Gastrocnemius medialis (tissue), 4 donors: ENCODE results near the gene PTGDS. TPM values are rescaled to one million over a fixed set of nuclear protein-coding genes. Genes with fewer than 3 reads are reported as not detected.

Experiments used
- ATAC-seq, 2 donors: fragments of 150-250 bp; one replicate each; pipeline ENCODE4 v1.9.1; 2016
- DNase-seq, 2 donors: peaks; one replicate each; pipeline ENCODE4 v3.0.0-alpha.2; 2019
- H3K27ac ChIP-seq, 4 donors: fragments of 200-600 bp; sonication (generic); 1 replicate in 1 of 4; 2 replicates in 3 of 4; pipeline ENCODE4 v1.5.1; 2016 to 2018; ENCODE audit warnings: mild to moderate bottlenecking in 2 of 4, moderate library complexity in 1 of 4
- H3K27me3 ChIP-seq, 3 donors: fragments of 200-600 bp; sonication (generic) in 2 of 3; 1 replicate in 1 of 3; 2 replicates in 2 of 3; pipeline versions ENCODE4 v1.5.1 to v1.6.0; 2016 to 2019; ENCODE audit warnings: mild to moderate bottlenecking in 1 of 3, moderate library complexity in 1 of 3
- H3K36me3 ChIP-seq, 2 donors: fragments of 200-600 bp; sonication (generic) in 1 of 2; one replicate each; pipeline ENCODE4 v1.5.1; 2017 to 2018
- H3K4me1 ChIP-seq, 2 donors: fragments of 200-600 bp; sonication (generic) in 1 of 2; one replicate each; pipeline ENCODE4 v1.5.1; 2016 to 2017; ENCODE audit warnings: mild to moderate bottlenecking in 2 of 2
- H3K4me3 ChIP-seq, 4 donors: fragments of 200-600 bp; sonication (generic) in 3 of 4; 1 replicate in 1 of 4; 2 replicates in 3 of 4; pipeline ENCODE4 v1.5.1; 2016 to 2019; ENCODE audit warnings: mild to moderate bottlenecking in 2 of 4
- H3K9me3 ChIP-seq, 3 donors: fragments of 200-600 bp; sonication (generic) in 2 of 3; 1 replicate in 1 of 3; 2 replicates in 2 of 3; pipeline ENCODE4 v1.5.1; 2016 to 2019
- POLR2A ChIP-seq, 2 donors: fragments of 450-650 bp; IDR thresholded peaks; one replicate each; pipeline ENCODE4 v1.6.1; 2017; ENCODE audit warnings: antibody characterized with exemption in 2 of 2, mild to moderate bottlenecking in 2 of 2, moderate library complexity in 2 of 2
- in situ Hi-C, 4 donors: fragments of 200-750 bp; cut with MboI; loops; one replicate each; pipeline versions ENCODE4 v1.15.0 to v1.8.0; 2017; ENCODE audit warnings: low sequenced_read_pairs in 4 of 4
- intact Hi-C: fragments of 100-400 bp; cut with DNase I; formaldehyde crosslinking; loops from one replicate; pipeline ENCODE4 v1.15.1; 2023; ENCODE audit warnings: low total_unique reads
- total RNA-seq, 4 donors: library from RNA; depleted of rRNA; stranded (reverse); fragments of >200 nt; gene quantifications; one replicate each; pipeline versions ENCODE4 v1.1.0 to v1.2.3, GENCODE V29; 2016
- TF ChIP-seq, protein P1 (sequence below), 5 experiments: fragments of 450-650 bp in 3 of 5; fragments of 200-600 bp in 2 of 5; sonication (generic) in 2 of 5; IDR thresholded peaks in 4 of 5; conservative IDR thresholded peaks in 1 of 5; 1 replicate in 4 of 5; 2 replicates in 1 of 5; pipeline ENCODE4 v1.5.1; 2016 to 2019; ENCODE audit warnings: antibody characterized with exemption in 5 of 5, mild to moderate bottlenecking in 3 of 5, moderate library complexity in 3 of 5

PTGDS gene
- total RNA-seq, 4 donors from 2014 or later, result 2.3 to 35.2 (median 27.0) TPM

GRCh38 chr9:136953771-136954269, 23.5 kb upstream of the PTGDS start:
- in situ Hi-C loops (no loop called here), intact Hi-C loops (no loop called here)
- no peak overlapping the region for H3K4me3 ChIP-seq
- DNase-seq (no peak), ATAC-seq (no peak)
- no peak overlapping the region for H3K27ac ChIP-seq
- no peaks in the 10 kb centered on the region for H3K27me3 ChIP-seq
- H3K9me3 ChIP-seq, result no peaks in the 10 kb centered on the region
- peaks cover 0 to 14% of the 10 kb centered on the region in 2 donors for H3K4me1 ChIP-seq
- TF ChIP-seq POLR2A (IDR thresholded peaks at IDR 0.05), result no peak
- TF ChIP-seq, protein P1, sequence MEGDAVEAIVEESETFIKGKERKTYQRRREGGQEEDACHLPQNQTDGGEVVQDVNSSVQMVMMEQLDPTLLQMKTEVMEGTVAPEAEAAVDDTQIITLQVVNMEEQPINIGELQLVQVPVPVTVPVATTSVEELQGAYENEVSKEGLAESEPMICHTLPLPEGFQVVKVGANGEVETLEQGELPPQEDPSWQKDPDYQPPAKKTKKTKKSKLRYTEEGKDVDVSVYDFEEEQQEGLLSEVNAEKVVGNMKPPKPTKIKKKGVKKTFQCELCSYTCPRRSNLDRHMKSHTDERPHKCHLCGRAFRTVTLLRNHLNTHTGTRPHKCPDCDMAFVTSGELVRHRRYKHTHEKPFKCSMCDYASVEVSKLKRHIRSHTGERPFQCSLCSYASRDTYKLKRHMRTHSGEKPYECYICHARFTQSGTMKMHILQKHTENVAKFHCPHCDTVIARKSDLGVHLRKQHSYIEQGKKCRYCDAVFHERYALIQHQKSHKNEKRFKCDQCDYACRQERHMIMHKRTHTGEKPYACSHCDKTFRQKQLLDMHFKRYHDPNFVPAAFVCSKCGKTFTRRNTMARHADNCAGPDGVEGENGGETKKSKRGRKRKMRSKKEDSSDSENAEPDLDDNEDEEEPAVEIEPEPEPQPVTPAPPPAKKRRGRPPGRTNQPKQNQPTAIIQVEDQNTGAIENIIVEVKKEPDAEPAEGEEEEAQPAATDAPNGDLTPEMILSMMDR (IDR thresholded peaks at IDR 0.05 in 4 of 5, conservative IDR thresholded peaks at IDR 0.05 in 1 of 5), result no peak
- no peaks in the 10 kb centered on the region for H3K36me3 ChIP-seq

DNA sequence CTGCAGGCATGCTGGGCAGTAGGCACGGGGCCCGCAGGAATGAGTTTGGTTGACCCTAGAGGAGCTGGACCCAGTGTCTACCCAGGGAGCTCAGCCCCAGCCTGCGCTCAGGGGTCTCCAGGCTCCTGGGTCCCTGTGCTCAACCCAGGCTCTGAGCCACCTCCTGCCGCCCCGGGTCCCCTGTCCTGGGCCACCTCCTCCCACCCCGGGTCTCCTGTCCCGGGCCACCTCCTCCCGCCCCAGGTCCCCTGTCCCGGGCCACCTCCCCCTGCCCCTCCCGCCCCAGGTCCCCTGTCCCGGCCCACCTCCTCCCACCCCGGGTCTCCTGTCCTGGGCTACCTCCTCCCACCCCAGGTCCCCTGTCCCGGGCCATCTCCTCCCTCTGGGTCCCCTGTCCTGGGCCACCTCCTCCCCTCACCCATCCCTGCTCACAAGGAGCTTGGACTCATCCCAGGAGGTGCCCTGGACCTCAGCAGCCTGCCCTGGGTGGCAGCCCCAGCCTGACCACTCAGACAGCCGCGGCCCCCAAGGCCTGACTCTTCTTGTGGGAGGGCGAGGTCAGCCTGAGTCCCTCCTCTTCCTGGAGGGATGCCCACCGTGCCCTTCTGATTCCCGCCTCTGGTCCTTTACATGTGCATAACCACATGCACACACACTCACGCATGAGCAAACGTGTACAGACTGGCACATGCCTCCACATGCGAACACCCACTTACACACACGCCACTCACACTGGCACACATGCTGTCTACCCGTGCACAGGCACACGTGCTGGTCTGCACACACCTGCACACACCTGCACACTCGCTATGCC, 22.8 kb upstream of the PTGDS start:
- DNase-seq, result no peak

DNA sequence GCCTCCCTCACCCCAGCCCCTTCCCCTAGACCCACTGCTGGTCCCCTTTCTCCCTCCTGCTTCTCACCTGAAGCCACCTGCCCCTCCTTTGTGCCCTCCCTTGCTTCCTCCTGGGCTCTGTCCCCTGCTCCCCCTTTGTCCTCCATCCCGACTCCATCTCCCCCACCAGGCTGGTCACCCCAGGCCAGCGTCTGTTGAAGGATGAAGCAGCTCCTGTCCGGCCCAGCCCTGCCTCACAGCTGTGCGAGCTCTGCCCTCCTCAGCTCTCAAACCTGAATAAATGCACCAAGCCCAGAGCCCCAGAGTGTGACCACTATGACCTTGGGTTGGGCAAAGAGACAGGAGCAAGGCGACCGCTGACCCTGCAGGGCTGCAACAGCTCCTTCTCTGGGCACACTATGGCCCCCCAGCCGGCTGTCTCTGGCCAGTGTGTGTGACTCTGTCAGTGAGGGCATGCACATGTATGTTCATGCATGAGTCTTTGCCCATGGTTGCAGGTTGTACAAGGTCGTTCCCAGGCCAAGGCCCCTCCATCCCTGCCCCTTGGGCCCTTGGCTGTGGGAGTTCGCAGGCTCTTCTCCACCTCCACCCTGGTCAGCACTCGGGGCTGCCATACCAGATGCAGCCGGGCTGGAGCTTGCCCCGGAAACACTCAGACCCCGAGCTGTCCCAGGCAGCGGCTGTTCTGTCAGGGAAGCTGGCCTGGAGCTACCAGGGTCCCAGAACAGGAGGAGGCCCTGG, 21.9 kb upstream of the PTGDS start:
- Histone ChIP-seq H3K36me3 (no peaks in the 10 kb centered on the region), H3K9me3 (no peaks in the 10 kb centered on the region), H3K4me3 (no peak overlapping the region), H3K4me1 (peaks cover 0 to 4% of the 10 kb centered on the region in 2 donors), H3K27me3 (no peaks in the 10 kb centered on the region), H3K27ac (no peak overlapping the region)
- TF ChIP-seq, protein P1 (IDR thresholded peaks at IDR 0.05 in 4 of 5, conservative IDR thresholded peaks at IDR 0.05 in 1 of 5), result no peak
- ATAC-seq (no peak), DNase-seq (no peak)
- in situ Hi-C loops (no loop called here), intact Hi-C loops (no loop called here)

More for the DNA sequence above, 22.8 kb upstream of the PTGDS start:
- Histone ChIP-seq H3K36me3 (no peaks in the 10 kb centered on the region), H3K4me3 (no peak overlapping the region), H3K27ac (no peak overlapping the region), H3K4me1 (peaks cover 0 to 7% of the 10 kb centered on the region in 2 donors), H3K9me3 (no peaks in the 10 kb centered on the region), H3K27me3 (no peaks in the 10 kb centered on the region)
- no peak for ATAC-seq
- TF ChIP-seq, protein P1 (IDR thresholded peaks at IDR 0.05 in 4 of 5, conservative IDR thresholded peaks at IDR 0.05 in 1 of 5), result no peak
- TF ChIP-seq POLR2A (IDR thresholded peaks at IDR 0.05), result no peak
- in situ Hi-C loops, result no loop called here
- intact Hi-C loops, result no loop called here

DNA sequence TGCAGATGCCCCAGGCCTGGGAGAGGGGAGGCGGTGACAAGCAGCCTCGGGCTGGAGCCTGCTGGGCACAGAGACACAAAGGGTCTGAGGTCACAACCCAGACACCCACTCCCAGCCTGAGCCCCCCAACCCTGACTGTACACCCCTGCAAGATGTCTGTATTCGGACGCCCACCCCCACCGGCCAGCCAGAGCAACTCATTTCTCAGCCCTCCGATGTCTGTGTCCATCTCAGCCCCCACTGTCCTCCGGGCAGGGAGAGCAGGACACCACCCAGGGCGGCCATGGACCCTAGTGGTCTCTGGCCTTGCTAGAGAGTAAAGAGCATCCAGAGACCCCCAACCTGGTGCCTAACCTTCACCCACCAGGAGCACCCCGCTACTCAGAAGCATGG, 21.4 kb upstream of the PTGDS start:
- Histone ChIP-seq H3K4me3 (no peak overlapping the region), H3K4me1 (no peaks in the 10 kb centered on the region), H3K27me3 (no peaks in the 10 kb centered on the region), H3K27ac (no peak overlapping the region), H3K36me3 (no peaks in the 10 kb centered on the region), H3K9me3 (no peaks in the 10 kb centered on the region)
- DNase-seq, result no peak
- in situ Hi-C loops, result no loop called here
- no peak for ATAC-seq
- no peak for TF ChIP-seq POLR2A (IDR thresholded peaks at IDR 0.05)
- TF ChIP-seq, protein P1 (IDR thresholded peaks at IDR 0.05 in 4 of 5, conservative IDR thresholded peaks at IDR 0.05 in 1 of 5), result no peak
- intact Hi-C loops, result no loop called here
